Measurements from ENCODE around the gene REEP5. TPM values are rescaled to one million over a fixed set of nuclear protein-coding genes. Genes with fewer than 3 reads are reported as not detected.
A peak's percentile ranks its signal among the peaks of the same experiment; 100 is the strongest.
"Not testable (repeated sequence)": the region's sequence is repeated elsewhere in the genome, so short reads cannot be mapped to it uniquely, and the experiment has no call there.

The REEP5 gene
- total RNA-seq, 1 experiment from 2014 or later: 46.2 TPM

DNA sequence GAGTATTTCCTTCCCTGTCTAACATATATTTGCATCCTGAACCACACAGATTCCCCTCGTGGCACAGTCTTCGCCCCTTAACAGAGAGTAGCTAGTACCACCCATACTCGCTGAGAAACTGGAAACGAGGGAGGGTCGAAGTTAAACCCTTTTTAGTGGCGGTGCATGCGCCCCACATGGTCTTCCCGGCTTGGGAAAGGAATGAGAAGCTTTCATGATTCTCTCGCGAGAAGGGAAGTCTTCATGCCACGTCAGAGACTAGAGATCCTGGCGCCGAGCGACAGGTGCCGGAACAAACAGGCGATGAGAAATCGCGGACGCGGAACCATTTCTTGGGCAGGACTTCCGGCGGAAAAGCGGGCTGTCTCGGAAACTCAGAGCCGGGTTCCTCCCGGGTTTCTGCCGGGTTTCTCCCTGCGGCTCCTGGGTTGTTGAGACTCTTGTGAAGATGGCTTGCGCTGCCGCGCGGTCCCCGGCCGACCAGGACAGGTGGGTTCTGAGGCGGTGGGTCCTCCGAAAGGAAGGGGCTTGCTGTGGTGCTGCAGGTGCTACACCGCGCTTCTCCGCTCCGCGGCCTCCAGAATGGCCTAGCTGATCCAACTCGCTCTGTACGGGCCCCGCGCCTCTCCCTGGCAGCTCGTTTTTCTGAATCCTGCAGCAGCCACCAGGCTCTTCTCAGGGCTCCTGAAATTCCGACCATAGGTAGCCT, 60.9 kb downstream of the REEP5 start, which contains the start of gene SRP19:
Gene SRP19, plus strand, starts transcription at position 359 of the 709 bp plus-strand sequence. Its CDS starts 90 bp downstream, at position 449.
- H3K4ac ChIP-seq (ENCODE audit: low read depth, low read length): no peak within 1 kb of the TSS
- peaks cover 0 to 4% of the 10 kb centered on the region in 2 experiments; a peak in 2 of 5 replicates for H3K9me3 Mint-ChIP-seq

DNA sequence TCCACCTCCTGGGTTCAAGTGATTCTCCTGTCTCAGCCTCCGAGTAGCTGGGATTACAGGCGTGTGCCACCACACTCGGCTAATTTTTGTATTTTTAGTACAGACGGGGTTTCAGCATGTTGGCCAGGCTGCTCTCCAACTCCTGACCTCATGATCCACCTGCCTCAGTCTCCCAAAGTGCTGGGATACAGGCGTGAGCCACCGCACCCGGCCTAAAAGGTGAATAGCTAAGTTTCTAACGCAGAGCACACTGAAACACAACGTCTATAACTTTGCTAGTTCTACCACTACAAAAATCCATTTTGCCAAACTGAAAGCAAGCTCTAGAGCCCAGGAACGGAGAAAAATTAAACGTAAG, 61.5 kb downstream of the REEP5 start:
- H2BK20ac ChIP-seq (ENCODE audit: low read depth, low read length, poor library complexity, severe bottlenecking); H3K23me2 ChIP-seq (ENCODE audit: insufficient read length, low read depth, low read length, poor library complexity, severe bottlenecking); H3K9me3 Mint-ChIP-seq; H3K79me1 ChIP-seq (ENCODE audit: insufficient read depth, low read depth, low read length, poor library complexity, severe bottlenecking); H2BK5ac ChIP-seq (ENCODE audit: insufficient read length, low read length); H2BK15ac ChIP-seq (ENCODE audit: low read depth, low read length); H3T11ph ChIP-seq (ENCODE audit: low read length); H3K4ac ChIP-seq (ENCODE audit: low read depth, low read length); H3K9me3 ChIP-seq (ENCODE audit: control insufficient read depth, low read depth, low read length); H4K8ac ChIP-seq (replicated peaks; ENCODE audit: insufficient read length, low read depth, low read length); H3K27ac ChIP-seq (ENCODE audit: insufficient read length, low read depth, low read length); H2BK12ac ChIP-seq (ENCODE audit: insufficient read length, low read depth, low read length); H4K91ac ChIP-seq (ENCODE audit: insufficient read length, low read depth, low read length); H2AFZ ChIP-seq (ENCODE audit: low read length); H2AK5ac ChIP-seq (ENCODE audit: insufficient read length, low read length); DNase-seq; H3K27me3 ChIP-seq (ENCODE audit: insufficient read depth, low read length); H3K14ac ChIP-seq (ENCODE audit: insufficient read depth, low read length); H2BK120ac ChIP-seq (ENCODE audit: low read depth, low read length, poor library complexity, severe bottlenecking); H3K23ac ChIP-seq (ENCODE audit: insufficient read length, low read depth, low read length); H4K20me1 ChIP-seq (ENCODE audit: control insufficient read depth, insufficient read depth, insufficient read length); H3K4me1 ChIP-seq (ENCODE audit: insufficient read depth, low read length); H3K56ac ChIP-seq (ENCODE audit: insufficient read length, low read depth, low read length): not testable (repeated sequence)
- H3K79me2 ChIP-seq (ENCODE audit: insufficient read depth, low read length): peaks cover 17% of the 10 kb centered on the region; the same call in 1 of the 2 replicates
- Mint-ChIP-seq H3K4me3 (peak overlapping the region; percentile 95 to 97), H3K27ac (peak overlapping the region; percentile 87 to 99 (median 94); a peak in 6 of 7 replicates), H3K36me3 (ENCODE audit: insufficient read depth in 1 of 3, low read depth in 3 of 3) (peaks cover 24 to 36% (median 25%) of the 10 kb centered on the region in 3 experiments), H3K27me3 (ENCODE audit: low read depth) (peaks cover 34% of the 10 kb centered on the region), H3K4me1 (peaks cover 13 to 19% of the 10 kb centered on the region in 2 experiments)
- H4K5ac ChIP-seq (ENCODE audit: insufficient read length, low read depth, low read length): peak overlapping the region; percentile 20
- peak overlapping the region; percentile 67 for H3K9ac ChIP-seq (ENCODE audit: extremely low read depth, insufficient read length, low read length)
- H3K4me2 ChIP-seq (ENCODE audit: insufficient read depth, insufficient read length, low read length): peak overlapping the region; percentile 60
- H3K18ac ChIP-seq (ENCODE audit: insufficient read length, low read depth, low read length): peak overlapping the region; percentile 80
- WGBS (ENCODE audit: extremely low coverage, insufficient read length, low lambda C conversion rate): no CpG with 5 or more reads among the region's 11 CpGs

More for the DNA sequence above, 60.9 kb downstream of the REEP5 start, which contains the start of gene SRP19:
- Mint-ChIP-seq H3K4me1 (peaks cover 13 to 19% of the 10 kb centered on the region in 2 experiments), H3K4me3 (peak within 1 kb of the TSS; percentile 95 to 97), H3K36me3 (ENCODE audit: insufficient read depth in 1 of 3, low read depth in 3 of 3) (peaks cover 24 to 40% (median 25%) of the 10 kb centered on the region in 3 experiments), H3K27me3 (ENCODE audit: low read depth) (peaks cover 29% of the 10 kb centered on the region), H3K27ac (peak within 1 kb of the TSS; percentile 87 to 99 (median 98))
- Histone ChIP-seq H3T11ph (ENCODE audit: low read length) (no peak within 1 kb of the TSS), H3K56ac (ENCODE audit: insufficient read length, low read depth, low read length) (no peak within 1 kb of the TSS), H3K79me1 (ENCODE audit: insufficient read depth, low read depth, low read length, poor library complexity, severe bottlenecking) (peaks cover 3% of the 10 kb centered on the region), H3K9ac (ENCODE audit: extremely low read depth, insufficient read length, low read length) (peak within 1 kb of the TSS; percentile 97), H3K9me3 (ENCODE audit: control insufficient read depth, low read depth, low read length) (no peaks in the 10 kb centered on the region), H2AFZ (ENCODE audit: low read length) (no peak within 1 kb of the TSS), H3K27me3 (ENCODE audit: insufficient read depth, low read length) (no peaks in the 10 kb centered on the region), H2BK12ac (ENCODE audit: insufficient read length, low read depth, low read length) (no peak within 1 kb of the TSS), H4K5ac (ENCODE audit: insufficient read length, low read depth, low read length) (peak within 1 kb of the TSS; percentile 20), H3K23me2 (ENCODE audit: insufficient read length, low read depth, low read length, poor library complexity, severe bottlenecking) (peaks cover 4% of the 10 kb centered on the region), H4K8ac (replicated peaks; ENCODE audit: insufficient read length, low read depth, low read length) (no peak within 1 kb of the TSS), H3K14ac (ENCODE audit: insufficient read depth, low read length) (0 out of 2 replicates have a peak within 1 kb of the TSS, but pooled peaks have one; percentile 21), H2BK5ac (ENCODE audit: insufficient read length, low read length) (no peak within 1 kb of the TSS), H3K4me1 (ENCODE audit: insufficient read depth, low read length) (no peaks in the 10 kb centered on the region), H3K79me2 (ENCODE audit: insufficient read depth, low read length) (peaks cover 17% of the 10 kb centered on the region; the same call in 1 of the 2 replicates), H2AK5ac (ENCODE audit: insufficient read length, low read length) (no peak within 1 kb of the TSS), H2BK20ac (ENCODE audit: low read depth, low read length, poor library complexity, severe bottlenecking) (no peak within 1 kb of the TSS), H4K91ac (ENCODE audit: insufficient read length, low read depth, low read length) (no peak within 1 kb of the TSS), H2BK15ac (ENCODE audit: low read depth, low read length) (no peak within 1 kb of the TSS), H3K27ac (ENCODE audit: insufficient read length, low read depth, low read length) (no peak within 1 kb of the TSS), H3K4me2 (ENCODE audit: insufficient read depth, insufficient read length, low read length) (peak within 1 kb of the TSS; percentile 60), H3K18ac (ENCODE audit: insufficient read length, low read depth, low read length) (peak within 1 kb of the TSS; percentile 80), H2BK120ac (ENCODE audit: low read depth, low read length, poor library complexity, severe bottlenecking) (no peak within 1 kb of the TSS), H3K23ac (ENCODE audit: insufficient read length, low read depth, low read length) (no peak within 1 kb of the TSS), H4K20me1 (ENCODE audit: control insufficient read depth, insufficient read depth, insufficient read length) (no peaks in the 10 kb centered on the region)
- no CpG with 5 or more reads among the region's 47 CpGs for WGBS (ENCODE audit: extremely low coverage, insufficient read length, low lambda C conversion rate)
- peak; percentile 96 for DNase-seq
- no peak for TF ChIP-seq CTCF (conservative IDR thresholded peaks at IDR 0.05)
